ENCODE results near the gene SGCA.
A peak's percentile ranks its signal among the peaks of the same experiment; 100 is the strongest.

DNA sequence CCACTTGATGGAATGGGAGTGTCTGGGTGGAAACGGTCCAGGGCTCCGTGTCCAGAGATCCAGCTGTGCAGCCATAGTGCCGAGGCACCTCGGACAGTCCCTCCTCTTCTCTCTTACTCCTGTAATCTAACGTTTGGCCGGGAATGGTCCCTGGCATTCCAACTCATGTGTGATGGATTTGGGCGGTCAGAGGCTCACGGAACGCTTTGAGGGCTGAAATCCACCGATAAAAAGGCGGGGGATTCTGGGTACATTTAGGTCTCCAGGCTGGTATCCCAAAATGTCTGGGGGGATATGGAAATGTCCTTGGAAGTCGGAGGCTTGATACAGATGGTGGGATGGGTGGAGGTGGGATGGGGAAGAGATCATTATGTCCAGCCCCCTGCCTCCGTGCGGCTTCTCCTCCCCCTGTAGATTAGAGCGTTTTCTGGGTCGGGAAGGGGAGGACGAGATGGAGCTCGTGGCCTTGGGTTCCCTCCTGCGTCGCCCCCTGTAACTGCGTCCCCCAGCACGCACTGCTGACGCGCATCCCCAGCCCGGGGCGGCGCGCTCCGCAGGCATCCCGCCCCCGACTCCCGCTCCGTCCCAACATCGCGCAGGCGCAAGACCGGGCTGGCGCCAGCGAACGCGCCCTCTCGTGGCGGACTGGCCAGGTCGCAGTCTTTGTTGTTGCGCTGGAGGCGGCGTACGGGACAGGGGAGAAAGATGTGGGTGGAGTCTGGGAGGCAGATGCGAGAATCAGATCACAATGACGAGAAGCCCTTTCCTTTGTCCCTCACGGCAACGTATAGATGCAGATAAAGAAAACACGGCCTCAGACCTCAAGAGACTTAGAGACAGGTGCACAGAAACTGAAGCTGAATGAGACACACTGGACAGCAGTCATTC lies 4.5 kb upstream of the SGCA start:
- TF ChIP-seq, protein P1, sequence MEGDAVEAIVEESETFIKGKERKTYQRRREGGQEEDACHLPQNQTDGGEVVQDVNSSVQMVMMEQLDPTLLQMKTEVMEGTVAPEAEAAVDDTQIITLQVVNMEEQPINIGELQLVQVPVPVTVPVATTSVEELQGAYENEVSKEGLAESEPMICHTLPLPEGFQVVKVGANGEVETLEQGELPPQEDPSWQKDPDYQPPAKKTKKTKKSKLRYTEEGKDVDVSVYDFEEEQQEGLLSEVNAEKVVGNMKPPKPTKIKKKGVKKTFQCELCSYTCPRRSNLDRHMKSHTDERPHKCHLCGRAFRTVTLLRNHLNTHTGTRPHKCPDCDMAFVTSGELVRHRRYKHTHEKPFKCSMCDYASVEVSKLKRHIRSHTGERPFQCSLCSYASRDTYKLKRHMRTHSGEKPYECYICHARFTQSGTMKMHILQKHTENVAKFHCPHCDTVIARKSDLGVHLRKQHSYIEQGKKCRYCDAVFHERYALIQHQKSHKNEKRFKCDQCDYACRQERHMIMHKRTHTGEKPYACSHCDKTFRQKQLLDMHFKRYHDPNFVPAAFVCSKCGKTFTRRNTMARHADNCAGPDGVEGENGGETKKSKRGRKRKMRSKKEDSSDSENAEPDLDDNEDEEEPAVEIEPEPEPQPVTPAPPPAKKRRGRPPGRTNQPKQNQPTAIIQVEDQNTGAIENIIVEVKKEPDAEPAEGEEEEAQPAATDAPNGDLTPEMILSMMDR (IDR thresholded peaks at IDR 0.05): peak; percentile 82 to 98 (median 93)
- TF ChIP-seq POLR2A (IDR thresholded peaks at IDR 0.05): no peak
